Upper lobe of right lung (tissue), 1 donor: ENCODE results near the gene FHIT. TPM values are rescaled to one million over a fixed set of nuclear protein-coding genes. Genes with fewer than 3 reads are reported as not detected.

Source experiments
- ATAC-seq: fragments of 200-7000 bp; cut with Tn5 transposase; one replicate; pipeline ENCODE4 v1.9.1; 2020; ENCODE audit warnings: mild to moderate bottlenecking, moderate library complexity
- DNase-seq: peaks from one replicate; pipeline ENCODE4 v3.0.0-alpha.2; 2020
- H3K27ac ChIP-seq: fragments of 200-600 bp; one replicate; pipeline ENCODE4 v1.8.0; 2022
- H3K27me3 ChIP-seq: fragments of 200-600 bp; one replicate; pipeline ENCODE4 v1.8.0; 2022; ENCODE audit warnings: mild to moderate bottlenecking
- H3K36me3 ChIP-seq: fragments of 200-600 bp; one replicate; pipeline ENCODE4 v1.8.0; 2022
- H3K4me1 ChIP-seq: fragments of 200-600 bp; one replicate; pipeline ENCODE4 v1.8.0; 2022
- H3K4me3 ChIP-seq: fragments of 200-600 bp; one replicate; pipeline ENCODE4 v1.8.0; 2022; ENCODE audit warnings: mild to moderate bottlenecking
- H3K9me3 ChIP-seq: fragments of 200-600 bp; one replicate; pipeline ENCODE4 v1.8.0; 2022
- CTCF ChIP-seq: fragments of 200-600 bp; IDR thresholded peaks from one replicate; pipeline ENCODE4 v1.8.0; 2022; ENCODE audit warnings: antibody characterized with exemption
- intact Hi-C: fragments of 100-400 bp; cut with DNase I; formaldehyde crosslinking; loops from one replicate; pipeline ENCODE4 v1.11.0; 2022
- total RNA-seq: library from RNA; stranded (reverse); fragmentation: NEBNext Ultra II Directional; extraction: Animal tissue kit (Norgen Biotek cat#: 25700); gene quantifications from one replicate; pipeline ENCODE4 v1.2.1, GENCODE V29; 2021
- donor health status: DM: no; HTN: yes; CAD: no; lungs with severe emphysema.

The FHIT gene
- total RNA-seq, 1 donor from 2014 or later, result 9.6 TPM

DNA sequence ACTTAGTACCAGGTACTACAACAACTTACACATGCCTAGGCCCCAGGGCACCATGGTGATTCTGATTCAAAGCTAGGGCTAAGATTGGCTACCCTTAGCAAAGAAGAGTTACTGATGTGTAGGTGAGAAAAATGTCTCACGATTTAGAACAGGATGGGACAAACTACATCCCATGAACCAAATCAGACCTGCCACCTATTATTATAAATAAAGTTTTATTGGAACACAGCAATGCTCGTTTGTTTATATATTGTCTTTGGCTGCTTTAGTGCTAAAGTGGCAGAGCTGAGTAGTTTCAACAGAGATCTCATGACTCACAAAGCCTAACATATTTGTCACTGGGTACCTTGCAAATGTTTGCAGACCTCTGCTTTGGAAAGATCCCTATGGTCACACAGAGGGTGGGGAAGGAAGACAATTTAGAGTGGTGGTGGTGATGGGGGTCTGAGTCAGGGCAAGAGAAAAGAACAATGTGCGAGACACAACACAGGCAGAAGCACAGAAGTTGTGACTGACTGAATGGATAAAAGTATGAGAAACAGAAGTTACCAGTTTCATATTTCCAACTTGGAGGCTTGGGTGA is 1430.8 kb downstream of the FHIT start:
- Histone ChIP-seq H3K4me1 (peaks cover 9% of the 10 kb centered on the region), H3K4me3 (no peak overlapping the region), H3K36me3 (no peaks in the 10 kb centered on the region), H3K27ac (no peak overlapping the region), H3K27me3 (no peaks in the 10 kb centered on the region), H3K9me3 (no peaks in the 10 kb centered on the region)
- ATAC-seq, result no peak
- intact Hi-C loops, result no loop called here
- TF ChIP-seq CTCF, result no peak
- no peak for DNase-seq

DNA sequence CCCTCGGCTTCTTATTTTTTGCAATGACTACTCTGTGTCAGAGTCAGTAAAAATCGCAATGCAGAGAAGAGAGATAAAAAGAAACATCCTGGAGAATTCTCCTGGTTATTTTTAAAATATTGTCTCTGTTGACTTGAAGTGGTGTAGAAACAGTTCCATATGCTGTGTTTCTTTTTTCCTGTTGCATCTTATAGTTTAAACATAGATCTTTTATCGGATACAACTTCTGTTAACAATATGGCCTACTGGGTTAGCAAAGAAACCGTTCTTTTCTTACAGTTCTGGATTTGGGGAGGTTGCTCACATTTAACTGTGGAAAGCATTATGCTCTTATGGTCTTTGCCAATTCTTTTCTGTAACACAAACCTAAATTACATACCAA is 1432.3 kb downstream of the FHIT start:
- DNase-seq, result no peak
- intact Hi-C loops, result no loop called here
- TF ChIP-seq CTCF, result no peak
- Histone ChIP-seq H3K4me1 (peaks cover 9% of the 10 kb centered on the region), H3K27ac (no peak overlapping the region), H3K36me3 (no peaks in the 10 kb centered on the region), H3K9me3 (no peaks in the 10 kb centered on the region), H3K4me3 (no peak overlapping the region), H3K27me3 (no peaks in the 10 kb centered on the region)
- ATAC-seq, result no peak

DNA sequence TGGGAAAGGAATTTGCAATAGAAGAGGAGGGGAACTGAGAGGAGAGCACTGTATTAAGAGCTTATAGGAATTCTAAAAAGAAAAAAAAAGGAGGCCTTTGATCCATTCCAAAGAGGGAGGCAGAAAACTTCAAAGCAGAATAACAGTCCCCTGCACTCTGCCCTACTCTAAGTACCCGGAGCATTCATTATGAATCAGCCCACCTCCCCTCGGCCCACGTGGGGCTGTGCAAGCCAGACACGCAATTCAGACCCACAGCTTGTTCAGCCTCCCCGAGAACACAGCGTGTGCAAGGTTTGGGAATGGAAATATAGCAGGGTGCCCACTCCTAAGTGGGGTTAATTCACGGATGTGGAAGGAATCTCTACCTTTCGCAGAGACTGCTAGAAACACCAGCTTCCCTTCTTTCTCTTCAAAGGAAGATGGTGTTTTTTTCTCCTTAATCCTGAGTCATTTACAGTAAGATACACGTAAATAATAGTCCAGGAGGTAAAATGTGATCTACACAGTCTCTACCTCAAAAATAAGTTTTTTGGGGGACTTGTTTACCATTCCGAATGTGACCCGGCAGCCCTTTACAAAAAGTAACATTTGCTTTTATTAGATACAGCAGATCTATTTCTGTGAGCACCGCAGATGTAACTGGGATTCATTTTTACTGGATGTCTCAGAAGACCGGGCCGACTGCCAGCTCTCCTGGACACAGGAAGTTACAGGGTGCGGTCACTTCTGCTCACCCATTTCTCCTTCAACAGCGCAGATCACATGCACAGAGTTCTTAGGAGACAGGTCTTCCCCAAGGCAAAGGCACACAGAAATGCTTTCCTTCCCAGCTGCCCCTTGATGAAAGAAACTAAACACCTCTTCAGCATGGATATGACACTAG is 1433.0 kb downstream of the FHIT start:
- Histone ChIP-seq H3K9me3 (no peaks in the 10 kb centered on the region), H3K4me3 (no peak overlapping the region), H3K36me3 (no peaks in the 10 kb centered on the region), H3K27me3 (no peaks in the 10 kb centered on the region), H3K27ac (no peak overlapping the region), H3K4me1 (peaks cover 9% of the 10 kb centered on the region)
- peak; percentile 84 for ATAC-seq
- intact Hi-C loops, result no loop called here
- DNase-seq, result peak; percentile 69
- TF ChIP-seq CTCF, result no peak

DNA sequence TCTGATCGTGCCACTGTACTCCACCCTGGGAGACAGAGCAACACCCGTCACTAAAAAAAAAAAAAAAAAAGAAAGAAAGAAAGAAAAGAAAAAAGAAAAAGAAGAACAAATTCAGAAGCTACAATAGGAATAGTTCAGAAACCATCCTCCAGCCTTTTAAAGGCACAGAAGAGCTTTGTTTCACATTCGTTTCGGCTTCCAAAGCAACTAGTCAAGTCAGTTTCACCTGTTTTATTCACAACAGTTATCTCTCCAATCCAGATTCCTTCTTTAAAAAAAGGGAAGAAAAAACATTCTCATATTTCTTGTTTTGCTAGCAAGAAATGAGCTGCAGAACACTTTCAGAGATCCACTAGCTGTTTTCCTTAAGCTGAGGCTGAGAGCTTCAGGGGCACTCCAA is 1433.7 kb downstream of the FHIT start:
- Histone ChIP-seq H3K9me3 (no peaks in the 10 kb centered on the region), H3K27ac (no peak overlapping the region), H3K36me3 (no peaks in the 10 kb centered on the region), H3K4me3 (no peak overlapping the region), H3K27me3 (no peaks in the 10 kb centered on the region), H3K4me1 (peaks cover 9% of the 10 kb centered on the region)
- ATAC-seq (no peak), DNase-seq (no peak)
- no peak for TF ChIP-seq CTCF
- intact Hi-C loops, result no loop called here

GRCh38 chr3:59816312-59816711 is 1434.9 kb downstream of the FHIT start:
- no peak for TF ChIP-seq CTCF
- ATAC-seq, result no peak

More at GRCh38 chr3:59816312-59816711, 1434.9 kb downstream of the FHIT start:
- Histone ChIP-seq H3K4me3 (no peak overlapping the region), H3K27me3 (no peaks in the 10 kb centered on the region), H3K36me3 (no peaks in the 10 kb centered on the region), H3K4me1 (peaks cover 9% of the 10 kb centered on the region), H3K27ac (no peak overlapping the region), H3K9me3 (no peaks in the 10 kb centered on the region)
- DNase-seq, result no peak
- intact Hi-C loops, result no loop called here
